AG09319 (cell line): ENCODE measurements around the gene METTL26.
"Not testable (repeated sequence)": the region's sequence is repeated elsewhere in the genome, so short reads cannot be mapped to it uniquely, and the experiment has no call there.

Experiments used
- DNase-seq: peaks from one replicate; pipeline ENCODE4 v3.0.0-alpha.2; 2010; ENCODE audit warnings: low read depth; ENCODE audit errors: extremely low read depth
- TF ChIP-seq, protein P1 (sequence below): IDR thresholded peaks from 2 replicates; pipeline ENCODE4 v1.5.1; 2011; ENCODE audit warnings: low read depth, mild to moderate bottlenecking, inconsistent platforms, low read length, moderate library complexity

Gene METTL26

DNA sequence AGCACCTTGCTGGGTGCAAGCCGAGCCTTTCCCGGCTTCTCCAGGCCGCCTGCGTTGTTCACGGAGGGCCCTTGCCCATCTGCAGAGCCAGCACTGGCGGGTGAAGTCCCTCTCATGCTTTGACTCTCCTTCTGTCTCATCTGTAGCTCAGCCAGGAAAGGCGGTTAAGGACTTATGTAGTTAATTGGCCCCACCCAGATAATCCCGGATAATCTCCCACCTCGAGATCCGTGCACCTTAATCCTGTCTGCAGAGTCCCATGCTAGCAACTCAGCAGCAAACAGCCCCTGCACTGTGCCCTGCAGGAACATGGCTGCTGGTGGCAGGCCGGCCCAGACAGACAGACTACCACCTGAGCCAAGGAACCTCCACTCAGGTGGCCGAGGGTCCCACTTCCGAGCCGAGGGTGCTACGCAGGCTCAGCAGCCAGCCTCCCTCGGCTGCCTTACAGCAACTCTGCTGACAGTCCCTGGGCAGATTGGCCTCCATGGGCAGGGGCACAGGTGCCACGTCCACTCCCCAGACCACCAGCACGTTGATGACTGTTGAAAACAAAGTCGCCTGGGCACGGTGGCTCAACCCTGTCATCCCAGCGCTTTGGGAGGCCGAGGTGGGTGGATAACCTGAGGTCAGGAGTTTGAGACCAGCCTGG is 29.3 kb downstream of the METTL26 start:
- TF ChIP-seq, protein P1, sequence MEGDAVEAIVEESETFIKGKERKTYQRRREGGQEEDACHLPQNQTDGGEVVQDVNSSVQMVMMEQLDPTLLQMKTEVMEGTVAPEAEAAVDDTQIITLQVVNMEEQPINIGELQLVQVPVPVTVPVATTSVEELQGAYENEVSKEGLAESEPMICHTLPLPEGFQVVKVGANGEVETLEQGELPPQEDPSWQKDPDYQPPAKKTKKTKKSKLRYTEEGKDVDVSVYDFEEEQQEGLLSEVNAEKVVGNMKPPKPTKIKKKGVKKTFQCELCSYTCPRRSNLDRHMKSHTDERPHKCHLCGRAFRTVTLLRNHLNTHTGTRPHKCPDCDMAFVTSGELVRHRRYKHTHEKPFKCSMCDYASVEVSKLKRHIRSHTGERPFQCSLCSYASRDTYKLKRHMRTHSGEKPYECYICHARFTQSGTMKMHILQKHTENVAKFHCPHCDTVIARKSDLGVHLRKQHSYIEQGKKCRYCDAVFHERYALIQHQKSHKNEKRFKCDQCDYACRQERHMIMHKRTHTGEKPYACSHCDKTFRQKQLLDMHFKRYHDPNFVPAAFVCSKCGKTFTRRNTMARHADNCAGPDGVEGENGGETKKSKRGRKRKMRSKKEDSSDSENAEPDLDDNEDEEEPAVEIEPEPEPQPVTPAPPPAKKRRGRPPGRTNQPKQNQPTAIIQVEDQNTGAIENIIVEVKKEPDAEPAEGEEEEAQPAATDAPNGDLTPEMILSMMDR: no peak
- no peak for DNase-seq

DNA sequence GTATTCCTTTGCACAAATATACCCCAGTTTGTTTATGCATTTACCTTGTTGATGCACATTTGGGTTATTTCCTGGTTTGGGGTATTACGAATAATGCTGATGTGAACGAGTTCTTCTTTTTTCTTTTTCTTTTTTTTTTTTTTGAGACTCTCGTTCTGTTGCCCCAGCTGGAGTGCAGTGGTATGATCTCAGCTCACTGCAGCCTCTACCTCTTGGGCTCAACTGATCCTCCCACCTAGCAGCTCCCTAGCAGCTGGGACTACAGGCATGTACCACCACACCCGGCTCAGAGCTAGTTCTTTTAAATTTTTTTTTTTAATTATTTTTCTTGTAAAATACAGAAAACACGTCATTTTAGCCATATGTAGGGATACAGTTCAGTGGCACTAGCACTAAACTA is 32.2 kb downstream of the METTL26 start:
- TF ChIP-seq, protein P1: no peak
- no peak for DNase-seq

DNA sequence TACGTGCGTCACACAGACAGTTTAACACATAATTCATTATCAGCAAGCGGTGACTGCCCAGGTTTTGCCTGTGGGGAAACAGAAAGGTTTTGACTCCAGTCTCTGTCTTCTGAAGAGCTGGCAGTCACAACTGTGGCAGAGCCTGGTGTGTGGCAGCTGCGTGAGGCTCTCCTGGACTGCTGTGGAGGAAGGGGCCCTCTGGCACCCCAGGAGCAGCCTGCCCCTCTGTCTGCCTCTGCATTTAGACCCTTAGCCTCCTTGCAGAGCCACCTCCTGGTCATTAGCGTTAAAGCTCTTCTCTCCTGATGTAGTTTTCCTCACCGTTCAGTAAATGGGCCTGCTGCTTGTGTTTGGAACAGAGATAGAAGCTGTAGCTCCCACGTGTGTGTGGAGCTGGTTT is 35.3 kb downstream of the METTL26 start:
- DNase-seq: no peak
- TF ChIP-seq, protein P1: no peak; the same call in none of the 2 replicates

DNA sequence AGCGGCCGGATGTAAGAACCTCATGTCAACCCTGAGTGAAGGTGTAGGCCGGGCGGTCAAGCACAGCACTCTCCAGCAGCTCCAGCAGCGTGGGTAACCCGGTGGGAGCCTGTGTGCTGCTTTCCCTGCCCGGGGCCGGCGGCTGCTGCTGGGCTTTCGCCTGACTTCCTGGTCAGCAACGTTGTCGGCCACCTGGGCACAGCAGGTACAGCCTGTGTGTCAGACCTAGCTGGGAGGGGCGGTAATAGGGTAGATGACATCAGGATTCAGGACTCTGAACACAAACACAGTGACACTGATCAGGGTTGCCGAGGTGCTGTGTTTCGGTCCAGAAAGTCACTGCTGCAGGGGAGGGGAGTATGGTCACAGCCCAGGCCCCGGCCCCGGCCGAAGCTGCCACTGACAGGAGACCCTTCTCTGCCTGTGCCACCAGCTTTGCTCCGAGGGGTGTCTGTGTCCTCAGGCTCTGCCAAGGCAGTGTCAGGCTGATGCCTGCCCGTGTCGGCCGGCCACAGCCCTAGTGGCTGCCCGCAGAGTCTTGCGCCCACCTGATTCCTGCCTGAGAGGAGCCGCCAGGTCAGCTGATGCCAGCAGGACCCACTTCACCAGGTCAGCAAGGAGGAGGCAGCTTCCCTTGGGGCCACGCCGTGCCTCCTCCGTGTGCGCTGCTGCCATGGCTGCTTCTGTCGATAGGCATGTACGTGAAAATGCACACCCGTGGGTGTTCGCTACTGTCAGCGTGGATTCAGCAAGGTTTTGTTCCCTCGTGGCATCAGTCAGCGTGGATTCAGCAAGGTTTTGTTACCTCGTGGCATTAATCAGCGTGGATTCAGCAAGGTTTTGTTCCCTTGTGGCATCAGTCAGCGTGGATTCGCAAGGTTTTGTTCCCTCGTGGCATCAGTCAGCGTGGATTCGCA is 37.0 kb downstream of the METTL26 start:
- DNase-seq: no peak
- TF ChIP-seq, protein P1: no peak

DNA sequence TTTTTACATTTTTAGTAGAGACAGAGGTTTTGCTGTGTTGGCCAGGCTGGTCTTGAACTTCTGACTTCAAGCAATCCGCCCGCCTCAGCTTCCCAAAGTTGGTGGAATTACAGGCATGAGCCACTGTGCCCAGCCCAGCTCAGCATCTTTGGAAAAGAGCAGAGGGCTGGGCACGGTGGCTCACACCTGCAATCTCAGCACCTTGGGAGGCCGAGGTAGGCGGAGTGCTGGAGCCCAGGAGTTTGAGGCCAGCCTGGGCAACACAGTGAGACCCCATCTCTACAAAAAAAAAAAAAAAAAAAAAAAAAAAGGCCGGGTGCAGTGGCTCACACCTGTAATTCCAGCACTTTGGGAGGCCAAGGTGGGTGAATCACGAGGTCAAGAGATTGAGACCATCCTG is 38.5 kb downstream of the METTL26 start:
- DNase-seq: not testable (repeated sequence)

DNA sequence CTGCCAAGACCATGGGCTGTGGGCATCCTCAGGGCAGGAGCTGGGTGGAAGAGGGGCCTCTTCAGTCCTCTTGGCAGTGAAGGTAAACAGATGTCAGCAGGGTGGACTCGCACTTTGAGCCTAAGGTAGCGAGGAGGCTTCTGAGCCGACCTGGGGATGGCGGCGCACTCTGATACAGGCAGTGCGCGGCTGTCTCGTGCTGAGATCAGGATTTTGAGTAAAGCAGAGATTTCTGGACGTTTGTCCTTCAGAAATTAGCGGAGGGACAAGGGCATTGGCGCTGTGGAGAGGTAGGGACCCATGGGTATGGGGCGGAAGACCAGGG is 39.4 kb downstream of the METTL26 start:
- DNase-seq: no peak
- TF ChIP-seq, protein P1: no peak

DNA sequence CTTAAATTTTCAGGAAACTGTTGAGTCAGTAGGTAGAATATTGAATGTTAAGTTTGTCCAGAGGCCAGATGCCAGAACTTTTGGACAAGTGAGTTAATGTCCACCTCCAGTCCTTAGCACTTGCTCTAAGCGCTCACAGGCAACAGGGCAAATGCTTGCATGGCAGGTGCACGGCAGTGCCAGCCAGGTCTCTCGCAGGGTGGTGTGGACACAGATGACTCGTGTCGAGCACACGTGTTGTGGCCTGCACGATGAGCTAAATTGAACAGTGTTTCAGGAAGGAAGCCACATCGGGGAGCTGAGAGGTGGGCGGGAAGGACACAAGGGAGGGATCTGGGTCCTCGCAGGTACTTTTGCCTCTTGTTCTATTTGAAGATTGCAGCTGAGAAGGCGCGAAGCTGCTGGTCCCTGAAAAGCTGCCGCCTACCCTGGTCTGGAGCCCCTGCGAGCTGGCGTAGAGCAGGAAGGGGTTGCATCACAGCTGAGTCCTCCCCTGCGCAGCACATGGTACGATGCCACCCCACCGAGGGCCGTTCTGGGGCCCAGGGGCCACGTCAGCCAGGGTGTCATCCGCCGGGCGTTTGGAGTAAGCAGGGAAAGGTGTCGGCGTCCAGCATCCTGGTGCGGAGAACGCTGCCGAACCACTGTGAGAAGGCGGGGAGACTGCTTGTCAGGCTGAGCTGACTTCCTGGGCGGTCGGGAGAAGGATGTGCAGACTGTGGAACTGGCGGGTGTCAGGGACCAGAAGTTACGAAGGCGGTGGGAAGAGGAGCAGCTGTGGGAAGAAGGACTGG is 40.0 kb downstream of the METTL26 start:
- DNase-seq: no peak
- TF ChIP-seq, protein P1: no peak
